Measurements from ENCODE around the gene IKBKG. TPM values are rescaled to one million over a fixed set of nuclear protein-coding genes. Genes with fewer than 3 reads are reported as not detected.

Gene IKBKG
- total RNA-seq, 1 donor from 2014 or later: 14.8 TPM

- H3K4me3 ChIP-seq: no peak overlapping the region
- TF ChIP-seq, protein P1, sequence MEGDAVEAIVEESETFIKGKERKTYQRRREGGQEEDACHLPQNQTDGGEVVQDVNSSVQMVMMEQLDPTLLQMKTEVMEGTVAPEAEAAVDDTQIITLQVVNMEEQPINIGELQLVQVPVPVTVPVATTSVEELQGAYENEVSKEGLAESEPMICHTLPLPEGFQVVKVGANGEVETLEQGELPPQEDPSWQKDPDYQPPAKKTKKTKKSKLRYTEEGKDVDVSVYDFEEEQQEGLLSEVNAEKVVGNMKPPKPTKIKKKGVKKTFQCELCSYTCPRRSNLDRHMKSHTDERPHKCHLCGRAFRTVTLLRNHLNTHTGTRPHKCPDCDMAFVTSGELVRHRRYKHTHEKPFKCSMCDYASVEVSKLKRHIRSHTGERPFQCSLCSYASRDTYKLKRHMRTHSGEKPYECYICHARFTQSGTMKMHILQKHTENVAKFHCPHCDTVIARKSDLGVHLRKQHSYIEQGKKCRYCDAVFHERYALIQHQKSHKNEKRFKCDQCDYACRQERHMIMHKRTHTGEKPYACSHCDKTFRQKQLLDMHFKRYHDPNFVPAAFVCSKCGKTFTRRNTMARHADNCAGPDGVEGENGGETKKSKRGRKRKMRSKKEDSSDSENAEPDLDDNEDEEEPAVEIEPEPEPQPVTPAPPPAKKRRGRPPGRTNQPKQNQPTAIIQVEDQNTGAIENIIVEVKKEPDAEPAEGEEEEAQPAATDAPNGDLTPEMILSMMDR (IDR thresholded peaks at IDR 0.05; ENCODE audit: borderline replicate concordance): no peak
- intact Hi-C loops (cut with micrococcal nuclease): no loop called here
- DNase-seq: no peak
- no peaks in the 10 kb centered on the region for H3K27me3 ChIP-seq (ENCODE audit: low read depth)
- H3K36me3 ChIP-seq: peaks cover 22% of the 10 kb centered on the region
- H3K4me1 ChIP-seq: no peaks in the 10 kb centered on the region
- no peak overlapping the region for H3K27ac ChIP-seq (replicated peaks)
- no peaks in the 10 kb centered on the region for H3K9me3 ChIP-seq (replicated peaks)
These were observed 40.7 kb upstream of the IKBKG start for GRCh38 chrX:154506483-154507332.

DNA sequence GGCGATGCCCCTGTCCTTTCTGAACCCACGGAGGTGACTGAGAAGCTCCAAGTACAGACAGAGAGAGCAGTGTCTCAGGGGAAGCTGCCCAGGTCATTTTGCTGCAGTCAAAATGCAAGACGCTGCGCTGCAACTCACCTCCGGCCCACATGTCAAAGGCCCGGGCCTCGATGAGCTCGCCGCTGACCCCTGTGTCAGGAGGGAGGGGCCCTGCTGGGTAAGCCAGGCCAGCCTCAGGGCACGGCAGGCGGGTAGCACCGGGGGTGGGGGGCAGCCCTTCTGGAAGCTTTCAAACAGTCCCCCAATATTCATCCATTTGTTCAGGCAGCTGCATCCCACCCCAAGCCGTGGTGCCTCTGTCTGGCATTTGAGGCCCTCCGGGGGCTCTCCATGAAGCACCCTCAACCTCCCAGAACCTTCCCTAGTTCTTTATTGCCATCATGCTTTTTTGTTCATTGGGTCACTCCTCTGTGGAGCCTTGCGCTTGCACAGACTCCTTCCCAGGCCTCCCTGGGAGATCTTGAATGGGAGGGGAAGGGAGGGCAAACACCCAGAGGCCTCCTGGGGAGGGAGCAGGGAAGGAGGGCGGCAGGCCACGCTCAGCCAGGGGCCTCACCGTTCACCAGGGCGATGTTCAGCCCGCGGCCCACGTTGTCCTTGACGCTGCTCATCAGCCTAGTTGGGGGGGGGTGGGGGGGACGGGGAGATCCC is 39.6 kb upstream of the IKBKG start:
- Histone ChIP-seq H3K27me3 (ENCODE audit: low read depth) (no peaks in the 10 kb centered on the region), H3K4me1 (no peaks in the 10 kb centered on the region), H3K4me3 (no peak overlapping the region), H3K9me3 (replicated peaks) (no peaks in the 10 kb centered on the region), H3K36me3 (peaks cover 22% of the 10 kb centered on the region), H3K27ac (replicated peaks) (no peak overlapping the region)
- intact Hi-C loops (cut with micrococcal nuclease): no loop called here
- no peak for DNase-seq
- TF ChIP-seq, protein P1 (IDR thresholded peaks at IDR 0.05; ENCODE audit: borderline replicate concordance): no peak

DNA sequence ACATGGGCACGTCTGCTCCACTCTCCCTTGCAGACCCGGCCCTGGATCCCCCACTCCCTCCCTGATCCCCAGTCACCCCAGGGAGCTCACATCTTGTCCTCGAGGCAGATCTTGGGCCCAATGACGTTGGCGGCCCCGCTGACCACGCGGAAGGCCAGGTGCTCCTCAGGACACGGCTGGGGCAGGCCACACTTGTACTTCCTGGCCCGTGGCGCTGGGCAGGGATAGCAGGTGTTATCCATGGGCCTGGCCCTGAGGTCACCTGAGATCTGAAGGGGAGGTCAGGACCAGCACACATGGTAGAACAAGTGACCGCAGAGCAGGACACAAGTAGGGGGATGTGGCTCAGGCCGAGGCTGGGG is 39.1 kb upstream of the IKBKG start:
- Histone ChIP-seq H3K36me3 (peaks cover 22% of the 10 kb centered on the region), H3K4me1 (no peaks in the 10 kb centered on the region), H3K27me3 (ENCODE audit: low read depth) (no peaks in the 10 kb centered on the region), H3K9me3 (replicated peaks) (no peaks in the 10 kb centered on the region), H3K27ac (replicated peaks) (no peak overlapping the region), H3K4me3 (no peak overlapping the region)
- intact Hi-C loops (cut with micrococcal nuclease): no loop called here
- no peak for DNase-seq
- TF ChIP-seq, protein P1 (IDR thresholded peaks at IDR 0.05; ENCODE audit: borderline replicate concordance): no peak

DNA sequence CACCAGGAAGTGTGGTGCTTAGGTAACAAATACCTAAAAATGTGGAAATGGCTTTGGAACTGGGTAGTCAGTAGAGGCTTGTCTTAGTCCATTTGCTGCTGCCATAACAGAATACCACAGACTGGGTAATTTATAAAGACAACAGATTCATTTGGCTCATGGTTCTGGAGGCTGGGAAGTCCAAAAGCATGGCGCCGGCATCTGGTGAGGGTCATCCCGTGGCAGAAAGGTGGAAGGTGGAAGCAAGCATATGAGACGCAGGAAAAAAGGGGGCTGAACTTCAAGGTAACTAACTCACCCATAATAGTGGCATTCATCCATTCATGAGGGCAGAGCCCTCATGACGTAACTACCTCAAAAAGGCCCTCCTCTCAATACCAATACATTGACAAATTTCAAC is 38.0 kb upstream of the IKBKG start:
- Histone ChIP-seq H3K4me3 (no peak overlapping the region), H3K4me1 (no peaks in the 10 kb centered on the region), H3K27ac (replicated peaks) (no peak overlapping the region), H3K36me3 (peaks cover 22% of the 10 kb centered on the region), H3K9me3 (replicated peaks) (no peaks in the 10 kb centered on the region), H3K27me3 (ENCODE audit: low read depth) (no peaks in the 10 kb centered on the region)
- intact Hi-C loops (cut with micrococcal nuclease): no loop called here
- TF ChIP-seq, protein P1 (IDR thresholded peaks at IDR 0.05; ENCODE audit: borderline replicate concordance): no peak
- no peak for DNase-seq

- intact Hi-C loops (cut with micrococcal nuclease): no loop called here
- no peak overlapping the region for H3K4me3 ChIP-seq
- H3K4me1 ChIP-seq: peaks cover 9% of the 10 kb centered on the region
- DNase-seq: no peak
- TF ChIP-seq, protein P1 (IDR thresholded peaks at IDR 0.05; ENCODE audit: borderline replicate concordance): no peak
- no peak overlapping the region for H3K27ac ChIP-seq (replicated peaks)
- peaks cover 10% of the 10 kb centered on the region for H3K36me3 ChIP-seq
- no peaks in the 10 kb centered on the region for H3K27me3 ChIP-seq (ENCODE audit: low read depth)
- H3K9me3 ChIP-seq (replicated peaks): no peaks in the 10 kb centered on the region
These were observed 35.7 kb upstream of the IKBKG start for GRCh38 chrX:154511761-154512160.

Data from left ventricle myocardium inferior (tissue), 1 donor.